ENCODE data around the gene DDI1. TPM values are rescaled to one million over a fixed set of nuclear protein-coding genes. Genes with fewer than 3 reads are reported as not detected.

DDI1 gene
- total and polyA plus RNA-seq, 9 of the 15 experiments (the other 6 are each of a cell fraction or from before 2014, with no cell fraction given), result not detected

DNA sequence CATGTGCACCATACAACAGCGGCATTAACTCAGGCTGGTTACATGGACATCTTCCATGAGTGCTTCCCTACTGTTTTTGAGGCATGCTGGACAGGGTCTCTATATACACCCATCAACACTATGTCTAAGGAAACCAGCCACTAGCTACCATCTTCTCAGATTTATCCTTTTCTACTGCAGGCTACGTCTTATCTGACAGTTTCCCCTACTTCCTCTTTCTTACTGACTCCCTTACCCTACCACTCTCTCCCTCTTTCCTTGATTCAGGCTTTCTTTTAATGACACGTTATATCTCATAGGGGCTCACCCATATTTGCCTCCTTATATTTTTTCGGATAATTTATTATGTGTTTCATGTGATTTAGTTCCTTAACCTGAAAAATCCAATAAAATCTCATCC lies 41.8 kb downstream of the DDI1 start (continued):
- TF ChIP-seq, protein P1, sequence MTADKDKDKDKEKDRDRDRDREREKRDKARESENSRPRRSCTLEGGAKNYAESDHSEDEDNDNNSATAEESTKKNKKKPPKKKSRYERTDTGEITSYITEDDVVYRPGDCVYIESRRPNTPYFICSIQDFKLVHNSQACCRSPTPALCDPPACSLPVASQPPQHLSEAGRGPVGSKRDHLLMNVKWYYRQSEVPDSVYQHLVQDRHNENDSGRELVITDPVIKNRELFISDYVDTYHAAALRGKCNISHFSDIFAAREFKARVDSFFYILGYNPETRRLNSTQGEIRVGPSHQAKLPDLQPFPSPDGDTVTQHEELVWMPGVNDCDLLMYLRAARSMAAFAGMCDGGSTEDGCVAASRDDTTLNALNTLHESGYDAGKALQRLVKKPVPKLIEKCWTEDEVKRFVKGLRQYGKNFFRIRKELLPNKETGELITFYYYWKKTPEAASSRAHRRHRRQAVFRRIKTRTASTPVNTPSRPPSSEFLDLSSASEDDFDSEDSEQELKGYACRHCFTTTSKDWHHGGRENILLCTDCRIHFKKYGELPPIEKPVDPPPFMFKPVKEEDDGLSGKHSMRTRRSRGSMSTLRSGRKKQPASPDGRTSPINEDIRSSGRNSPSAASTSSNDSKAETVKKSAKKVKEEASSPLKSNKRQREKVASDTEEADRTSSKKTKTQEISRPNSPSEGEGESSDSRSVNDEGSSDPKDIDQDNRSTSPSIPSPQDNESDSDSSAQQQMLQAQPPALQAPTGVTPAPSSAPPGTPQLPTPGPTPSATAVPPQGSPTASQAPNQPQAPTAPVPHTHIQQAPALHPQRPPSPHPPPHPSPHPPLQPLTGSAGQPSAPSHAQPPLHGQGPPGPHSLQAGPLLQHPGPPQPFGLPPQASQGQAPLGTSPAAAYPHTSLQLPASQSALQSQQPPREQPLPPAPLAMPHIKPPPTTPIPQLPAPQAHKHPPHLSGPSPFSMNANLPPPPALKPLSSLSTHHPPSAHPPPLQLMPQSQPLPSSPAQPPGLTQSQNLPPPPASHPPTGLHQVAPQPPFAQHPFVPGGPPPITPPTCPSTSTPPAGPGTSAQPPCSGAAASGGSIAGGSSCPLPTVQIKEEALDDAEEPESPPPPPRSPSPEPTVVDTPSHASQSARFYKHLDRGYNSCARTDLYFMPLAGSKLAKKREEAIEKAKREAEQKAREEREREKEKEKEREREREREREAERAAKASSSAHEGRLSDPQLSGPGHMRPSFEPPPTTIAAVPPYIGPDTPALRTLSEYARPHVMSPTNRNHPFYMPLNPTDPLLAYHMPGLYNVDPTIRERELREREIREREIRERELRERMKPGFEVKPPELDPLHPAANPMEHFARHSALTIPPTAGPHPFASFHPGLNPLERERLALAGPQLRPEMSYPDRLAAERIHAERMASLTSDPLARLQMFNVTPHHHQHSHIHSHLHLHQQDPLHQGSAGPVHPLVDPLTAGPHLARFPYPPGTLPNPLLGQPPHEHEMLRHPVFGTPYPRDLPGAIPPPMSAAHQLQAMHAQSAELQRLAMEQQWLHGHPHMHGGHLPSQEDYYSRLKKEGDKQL (CRISPR knock-in tag; IDR thresholded peaks at IDR 0.05; ENCODE audit: borderline replicate concordance), result no peak
- TF ChIP-seq PYGO2 (tag; IDR thresholded peaks at IDR 0.05) (no peak), ZFP30 (CRISPR knock-in tag; IDR thresholded peaks at IDR 0.05; ENCODE audit: borderline replicate concordance) (no peak)

DNA sequence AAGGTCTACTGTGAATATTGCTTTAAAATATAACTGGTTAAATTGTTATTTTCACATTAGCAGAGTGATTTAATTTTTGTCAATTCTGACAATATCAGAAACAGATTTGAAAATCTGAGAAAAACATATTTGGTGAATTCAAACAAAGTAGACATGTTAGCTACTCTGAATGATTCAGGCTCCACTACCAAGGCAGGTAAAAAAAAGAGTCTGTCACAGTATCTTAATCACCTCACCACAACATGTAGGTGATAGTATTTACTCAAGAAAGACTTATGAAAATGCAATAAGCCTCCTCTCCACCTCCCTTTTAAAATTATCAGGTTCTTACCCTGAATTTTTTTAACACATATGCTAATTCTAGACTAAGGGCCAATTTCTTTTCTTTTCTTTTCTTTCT lies 42.6 kb downstream of the DDI1 start:
- Histone ChIP-seq H3K4me2 (ENCODE audit: insufficient read depth, low read length) (no peak overlapping the region), H3K27me3 (ENCODE audit: control insufficient read depth in 2 of 2, insufficient read depth in 2 of 2, low read length in 2 of 2) (no peaks in the 10 kb centered on the region), H3K9me3 (replicated peaks; ENCODE audit: control insufficient read depth, insufficient read depth, low read depth, low read length) (no peaks in the 10 kb centered on the region), H3K4me3 (no peak overlapping the region), H3K27ac (ENCODE audit: extremely low read depth, low read depth, low read length) (no peak overlapping the region), H2AFZ (ENCODE audit: low read depth, low read length) (no peak overlapping the region), H3K79me2 (ENCODE audit: control insufficient read depth, insufficient read depth, low read length) (no peaks in the 10 kb centered on the region), H3K9me1 (ENCODE audit: control insufficient read depth, insufficient read depth, low read length) (no peaks in the 10 kb centered on the region), H3K9ac (ENCODE audit: insufficient read depth in 1 of 2, low read depth in 2 of 2, low read length in 2 of 2) (no peak overlapping the region), H3K4me1 (replicated peaks in 1 of 2; ENCODE audit: control insufficient read depth in 2 of 2, insufficient read depth in 2 of 2, low read length in 2 of 2) (no peaks in the 10 kb centered on the region), H3K36me3 (ENCODE audit: control insufficient read depth, insufficient read depth, low read length) (no peaks in the 10 kb centered on the region), H4K20me1 (replicated peaks; ENCODE audit: control insufficient read depth, insufficient read depth, low read length) (no peaks in the 10 kb centered on the region)
- BruUV-seq (replicated peaks), result no TSS peak
- no peak for ATAC-seq
- DNase-seq (ENCODE audit: extremely low read depth in 1 of 4, low spot score in 3 of 4), result no peak
- in situ Hi-C loops (cut with MboI), result no loop called here
- FAIRE-seq, result no peak
- intact Hi-C loops (cut with micrococcal nuclease), result no loop called here
- POLR2A ChIA-PET, result no interaction called here
- CTCF ChIA-PET (ENCODE audit: low intra/inter-chr PET ratio), result no interaction called here
- TF ChIP-seq MAZ (CRISPR knock-in tag; conservative IDR thresholded peaks at IDR 0.05 in 1 of 2, IDR thresholded peaks at IDR 0.05 in 1 of 2) (no peak), ZNF282 (CRISPR knock-in tag; IDR thresholded peaks at IDR 0.05) (no peak), CTBP1 (IDR thresholded peaks at IDR 0.05; ENCODE audit: borderline replicate concordance) (no peak), PCBP2 (IDR thresholded peaks at IDR 0.05; ENCODE audit: low read depth, low read length, poor library complexity, severe bottlenecking) (no peak), HOXB6 (CRISPR knock-in tag; IDR thresholded peaks at IDR 0.05; ENCODE audit: borderline replicate concordance) (no peak), NRF1 (conservative IDR thresholded peaks at IDR 0.05 in 1 of 2, IDR thresholded peaks at IDR 0.05 in 1 of 2) (no peak), DACH1 (IDR thresholded peaks at IDR 0.05; ENCODE audit: partially characterized antibody) (no peak)
- TF ChIP-seq, protein P2, sequence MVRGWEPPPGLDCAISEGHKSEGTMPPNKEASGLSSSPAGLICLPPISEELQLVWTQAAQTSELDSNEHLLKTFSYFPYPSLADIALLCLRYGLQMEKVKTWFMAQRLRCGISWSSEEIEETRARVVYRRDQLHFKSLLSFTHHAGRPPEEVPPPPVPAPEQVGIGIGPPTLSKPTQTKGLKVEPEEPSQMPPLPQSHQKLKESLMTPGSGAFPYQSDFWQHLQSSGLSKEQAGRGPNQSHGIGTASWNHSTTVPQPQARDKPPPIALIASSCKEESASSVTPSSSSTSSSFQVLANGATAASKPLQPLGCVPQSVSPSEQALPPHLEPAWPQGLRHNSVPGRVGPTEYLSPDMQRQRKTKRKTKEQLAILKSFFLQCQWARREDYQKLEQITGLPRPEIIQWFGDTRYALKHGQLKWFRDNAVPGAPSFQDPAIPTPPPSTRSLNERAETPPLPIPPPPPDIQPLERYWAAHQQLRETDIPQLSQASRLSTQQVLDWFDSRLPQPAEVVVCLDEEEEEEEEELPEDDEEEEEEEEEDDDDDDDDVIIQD (CRISPR knock-in tag; IDR thresholded peaks at IDR 0.05), result no peak
- TF ChIP-seq, protein P3, sequence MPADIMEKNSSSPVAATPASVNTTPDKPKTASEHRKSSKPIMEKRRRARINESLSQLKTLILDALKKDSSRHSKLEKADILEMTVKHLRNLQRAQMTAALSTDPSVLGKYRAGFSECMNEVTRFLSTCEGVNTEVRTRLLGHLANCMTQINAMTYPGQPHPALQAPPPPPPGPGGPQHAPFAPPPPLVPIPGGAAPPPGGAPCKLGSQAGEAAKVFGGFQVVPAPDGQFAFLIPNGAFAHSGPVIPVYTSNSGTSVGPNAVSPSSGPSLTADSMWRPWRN (IDR thresholded peaks at IDR 0.05; ENCODE audit: low read depth), result no peak
- TF ChIP-seq, protein P4, sequence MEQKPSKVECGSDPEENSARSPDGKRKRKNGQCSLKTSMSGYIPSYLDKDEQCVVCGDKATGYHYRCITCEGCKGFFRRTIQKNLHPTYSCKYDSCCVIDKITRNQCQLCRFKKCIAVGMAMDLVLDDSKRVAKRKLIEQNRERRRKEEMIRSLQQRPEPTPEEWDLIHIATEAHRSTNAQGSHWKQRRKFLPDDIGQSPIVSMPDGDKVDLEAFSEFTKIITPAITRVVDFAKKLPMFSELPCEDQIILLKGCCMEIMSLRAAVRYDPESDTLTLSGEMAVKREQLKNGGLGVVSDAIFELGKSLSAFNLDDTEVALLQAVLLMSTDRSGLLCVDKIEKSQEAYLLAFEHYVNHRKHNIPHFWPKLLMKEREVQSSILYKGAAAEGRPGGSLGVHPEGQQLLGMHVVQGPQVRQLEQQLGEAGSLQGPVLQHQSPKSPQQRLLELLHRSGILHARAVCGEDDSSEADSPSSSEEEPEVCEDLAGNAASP (IDR thresholded peaks at IDR 0.05), result no peak
